ENCODE results near the gene CHAT.
"Not testable (repeated sequence)": the region's sequence is repeated elsewhere in the genome, so short reads cannot be mapped to it uniquely, and the experiment has no call there.

The CHAT gene

GRCh38 chr10:49654036-49654693, 40.3 kb downstream of the CHAT start:
- DNase-seq: no peak

DNA sequence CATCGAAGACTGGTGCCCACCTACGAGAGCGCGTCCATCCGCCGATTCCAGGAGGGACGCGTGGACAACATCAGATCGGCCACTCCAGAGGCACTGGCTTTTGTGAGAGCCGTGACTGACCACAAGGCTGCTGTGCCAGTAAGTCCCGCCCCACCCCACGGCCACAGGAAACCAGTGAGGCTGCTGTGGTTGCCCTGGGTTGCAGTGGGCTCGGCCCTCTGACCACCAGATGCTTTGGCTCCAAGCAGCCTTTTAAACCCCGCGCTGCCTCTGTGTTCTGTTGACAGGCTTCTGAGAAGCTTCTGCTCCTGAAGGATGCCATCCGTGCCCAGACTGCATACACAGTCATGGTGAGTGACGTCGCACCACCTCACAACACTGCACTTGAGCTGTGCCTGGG, 41.3 kb downstream of the CHAT start:
- no peak for DNase-seq

- DNase-seq: no peak
These were observed 43.1 kb downstream of the CHAT start for GRCh38 chr10:49656845-49657493.

DNA sequence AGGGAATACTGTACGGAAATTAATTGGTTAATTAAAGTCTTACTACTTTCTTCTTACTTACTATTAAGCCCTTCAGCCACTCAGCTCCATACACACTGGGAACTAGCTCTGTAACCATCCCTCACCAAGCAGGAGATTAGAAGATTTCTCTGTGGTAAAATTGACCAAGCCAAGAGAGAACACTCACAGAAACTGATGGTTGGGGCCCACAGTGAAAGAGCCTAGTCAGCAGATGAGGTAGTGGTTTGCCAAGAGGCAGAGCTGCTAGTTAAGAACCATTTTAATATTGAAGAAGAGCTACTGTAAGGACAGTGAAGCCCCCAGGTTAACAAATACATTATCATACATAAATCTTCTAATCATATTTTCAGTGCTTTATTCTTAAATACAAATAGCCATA, 43.8 kb downstream of the CHAT start:
- no peak for DNase-seq

DNA sequence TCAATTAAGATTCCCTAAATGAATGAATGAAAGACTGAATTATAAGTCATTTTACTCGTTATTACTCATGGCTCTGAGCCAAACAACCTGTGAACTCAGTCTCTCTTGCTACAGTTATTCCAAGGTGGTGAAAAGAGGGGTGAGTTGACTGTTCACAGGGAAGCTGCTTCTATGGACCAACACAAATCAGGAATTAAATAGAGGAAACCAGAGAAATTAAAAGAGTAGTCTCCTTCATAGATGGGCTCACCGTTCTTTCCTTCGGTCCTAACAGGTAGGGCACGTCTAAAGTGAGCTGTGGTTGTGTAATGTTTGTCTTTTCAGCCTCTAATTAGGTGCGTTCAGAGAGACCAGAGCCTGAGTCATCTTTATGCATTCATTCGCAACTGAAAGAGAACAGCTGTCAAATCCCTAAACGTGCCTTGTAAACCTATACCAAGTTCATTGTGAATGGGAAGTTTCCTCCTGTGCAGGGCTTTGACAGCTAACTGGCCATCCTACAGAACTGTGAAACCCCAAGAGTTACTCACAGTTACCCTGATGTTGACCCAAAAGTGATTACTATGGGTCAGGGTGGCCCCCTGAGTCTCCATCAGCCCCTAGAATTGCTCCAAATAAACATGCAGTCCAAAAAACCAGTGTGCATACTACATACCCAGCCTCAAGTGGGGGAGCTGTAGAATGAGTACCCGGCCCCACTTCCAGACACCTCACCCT, 47.5 kb downstream of the CHAT start:
- DNase-seq: no peak

- no peak for DNase-seq
These were observed 48.5 kb downstream of the CHAT start for GRCh38 chr10:49662169-49662830.

- no peak for DNase-seq
These were observed 49.8 kb downstream of the CHAT start for GRCh38 chr10:49663596-49663995.

DNA sequence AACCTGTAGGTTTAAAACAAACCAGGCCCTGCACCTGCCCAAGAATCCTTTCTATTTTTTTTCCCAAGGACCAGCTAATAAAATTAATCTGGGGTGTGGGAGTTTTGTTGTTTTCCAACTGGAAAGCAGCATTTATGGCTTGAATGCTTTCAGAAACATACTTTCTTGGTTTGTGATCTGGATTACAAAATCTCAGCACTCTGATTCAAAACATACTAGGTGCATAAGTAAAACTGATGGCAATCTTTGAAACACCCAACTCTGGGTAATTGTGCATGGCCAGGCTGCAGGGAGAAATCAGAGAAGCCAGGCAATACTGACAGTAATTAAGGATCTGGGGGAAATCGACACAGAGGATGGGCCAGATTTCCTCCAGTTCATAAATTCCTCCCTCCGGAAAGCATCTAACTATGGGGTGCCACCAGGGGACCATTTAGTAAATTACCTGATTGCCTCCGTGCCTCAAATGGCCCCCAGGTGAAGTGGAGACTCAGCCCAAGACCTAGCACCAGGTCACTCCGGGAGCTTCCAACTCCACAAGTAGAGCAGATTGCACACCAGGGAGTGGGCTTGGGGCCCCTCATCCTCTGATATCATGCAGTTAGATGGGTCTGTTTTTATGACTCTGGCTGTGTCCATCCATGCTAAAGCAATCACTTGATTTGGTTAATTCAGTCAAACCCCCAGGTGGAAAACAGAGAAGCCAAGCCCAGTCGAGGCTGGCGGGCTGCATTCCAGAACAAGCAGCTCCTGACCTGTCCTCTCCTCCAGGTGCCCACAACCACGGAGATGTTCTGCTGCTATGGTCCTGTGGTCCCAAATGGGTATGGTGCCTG, 50.4 kb downstream of the CHAT start:
- no peak for DNase-seq

DNA sequence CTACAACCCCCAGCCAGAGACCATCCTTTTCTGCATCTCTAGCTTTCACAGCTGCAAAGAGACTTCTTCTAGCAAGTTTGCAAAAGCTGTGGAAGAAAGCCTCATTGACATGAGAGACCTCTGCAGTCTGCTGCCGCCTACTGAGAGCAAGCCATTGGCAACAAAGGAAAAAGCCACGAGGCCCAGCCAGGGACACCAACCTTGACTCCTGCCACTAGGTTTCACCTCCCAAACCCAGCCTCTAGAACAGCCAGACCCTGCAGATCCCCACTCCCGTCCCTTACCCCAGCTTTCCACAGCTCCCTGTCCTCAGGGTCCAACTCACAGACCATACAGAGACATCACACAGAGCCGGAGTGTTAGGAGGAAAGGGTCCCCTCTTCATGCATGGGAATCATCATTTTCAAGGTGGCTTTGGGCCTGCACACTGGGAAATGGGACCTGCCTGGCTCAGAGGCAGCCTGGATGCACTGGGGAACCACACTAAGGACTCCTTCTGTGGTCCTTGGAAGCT, 51.1 kb downstream of the CHAT start:
- DNase-seq: no peak

DNA sequence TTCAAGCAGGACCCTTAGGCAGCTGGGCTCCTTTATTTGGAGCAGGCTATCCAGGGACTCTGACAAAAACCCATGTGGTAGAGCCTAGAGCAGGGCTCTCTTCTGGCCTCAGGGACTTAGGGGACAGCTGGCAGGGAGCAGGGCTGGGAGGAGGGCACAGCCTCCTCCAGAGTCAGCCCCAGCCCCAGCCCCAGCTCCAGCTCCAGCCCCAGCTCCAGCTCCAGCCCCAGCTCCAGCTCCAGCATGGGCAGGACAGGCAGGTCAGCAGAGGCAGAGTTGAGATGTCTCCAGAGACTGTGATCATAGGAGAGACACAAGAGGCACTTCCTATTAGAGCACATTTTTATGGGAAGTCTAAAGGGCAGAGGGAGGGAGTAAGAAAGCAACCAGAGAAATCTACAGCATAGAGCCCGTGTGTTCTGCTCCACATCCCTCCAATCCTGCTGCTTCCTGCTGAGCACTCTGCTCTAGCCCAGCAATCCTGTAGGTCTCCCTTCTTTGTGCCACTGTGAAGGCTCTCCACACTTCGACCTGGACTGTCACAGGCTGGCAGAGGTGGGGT, 52.3 kb downstream of the CHAT start:
- DNase-seq: no peak

DNA sequence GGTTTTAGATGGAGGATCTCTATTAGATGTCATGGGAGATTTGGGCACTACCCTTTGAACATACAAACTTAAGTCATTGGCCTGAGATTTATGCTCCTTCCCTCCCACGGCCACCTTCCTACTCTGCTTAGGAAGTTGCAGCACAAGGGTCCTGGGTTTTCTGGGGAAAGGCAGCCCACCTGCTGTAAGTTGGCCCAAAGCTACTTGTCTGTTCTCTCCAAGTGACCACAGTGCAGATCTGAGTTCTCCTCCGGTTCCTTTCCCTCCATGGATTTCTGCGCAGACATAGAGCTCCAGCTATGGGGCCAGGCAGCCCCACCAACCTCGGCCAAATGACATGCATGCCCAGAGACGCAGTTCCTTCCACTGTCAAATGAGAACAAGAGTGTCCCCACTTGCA, 52.8 kb downstream of the CHAT start:
- no peak for DNase-seq

- no peak for DNase-seq
These were observed 54.2 kb downstream of the CHAT start for GRCh38 chr10:49667991-49668390.

- no peak for DNase-seq
These were observed 54.8 kb downstream of the CHAT start for GRCh38 chr10:49668684-49669083.

DNA sequence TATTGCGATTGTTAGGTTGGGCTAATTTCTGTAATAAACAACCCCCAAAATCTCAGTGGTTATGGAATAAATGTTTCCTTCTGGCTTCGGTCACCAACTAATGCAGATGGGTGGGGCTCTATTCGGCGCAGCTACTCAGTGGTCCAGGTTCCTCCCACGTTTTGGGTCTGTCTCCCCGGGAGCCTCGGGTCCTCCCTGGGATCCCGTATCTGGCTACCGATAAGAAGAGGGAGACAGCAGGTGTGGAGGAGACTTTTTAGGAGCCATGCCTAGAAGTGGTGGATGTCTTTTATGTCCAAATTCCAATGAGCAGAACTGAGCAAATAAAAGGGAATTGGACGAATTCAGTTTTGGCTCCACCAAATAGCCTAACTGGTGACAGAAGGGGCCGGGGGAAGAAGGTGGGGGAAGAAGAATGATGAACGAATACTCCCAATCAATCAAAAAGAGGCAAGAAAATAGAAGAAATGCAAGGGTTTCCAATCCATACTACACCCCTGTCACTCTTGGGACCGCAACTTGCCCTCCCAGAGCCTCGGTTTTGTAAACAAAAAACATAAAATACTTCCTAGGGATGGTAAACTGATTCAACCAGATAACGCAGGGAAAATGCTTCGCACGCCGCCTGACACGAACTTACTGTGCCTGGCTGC, 65.1 kb downstream of the CHAT start:
- no peak for DNase-seq

DNA sequence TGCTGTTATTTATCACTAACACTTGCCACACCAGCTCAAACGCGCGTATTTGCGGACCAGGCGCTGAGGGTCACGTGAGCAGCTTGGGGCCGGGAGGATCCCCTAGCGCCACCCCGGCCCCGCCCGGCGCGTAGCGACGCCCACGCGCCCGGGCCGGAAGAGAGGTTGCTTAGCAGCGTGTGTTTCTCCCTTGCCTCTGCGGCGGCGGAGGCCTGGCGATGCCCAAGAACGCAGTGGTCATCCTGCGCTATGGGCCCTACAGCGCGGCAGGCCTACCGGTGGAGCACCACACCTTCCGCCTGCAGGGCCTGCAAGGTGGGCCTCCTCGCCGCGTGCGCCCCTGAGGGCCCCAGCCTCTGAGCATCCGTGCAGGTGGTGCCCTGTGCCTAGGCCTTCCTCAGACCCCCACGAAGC, 65.7 kb downstream of the CHAT start, which contains the start of gene C10orf53:
Gene C10orf53, plus strand, starts transcription at position 172 of the 414 bp plus-strand sequence. Its CDS starts 47 bp downstream, at position 219.
- no peak for DNase-seq

DNA sequence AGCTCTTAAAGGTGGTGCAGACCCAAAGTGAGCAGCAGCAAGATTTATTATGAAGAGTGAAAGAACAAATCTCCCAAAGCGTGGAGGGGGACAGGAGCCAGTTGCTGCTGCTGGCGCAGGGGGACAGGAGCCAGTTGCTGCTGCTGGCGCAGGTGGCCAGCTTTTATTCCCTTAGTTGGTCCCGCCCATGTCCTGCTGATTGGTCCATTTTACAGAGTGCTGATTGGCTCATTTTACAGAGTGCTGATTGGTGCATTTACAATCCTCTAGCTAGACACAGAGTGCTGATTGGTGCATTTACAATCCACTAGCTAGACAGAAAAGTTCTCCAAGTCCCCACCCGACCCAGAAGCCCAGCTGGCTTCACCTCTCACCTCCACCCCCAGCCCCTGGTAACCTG, 68.6 kb downstream of the CHAT start:
- DNase-seq: not testable (repeated sequence)

GRCh38 chr10:49682879-49683278, 69.0 kb downstream of the CHAT start:
- DNase-seq: no peak

DNA sequence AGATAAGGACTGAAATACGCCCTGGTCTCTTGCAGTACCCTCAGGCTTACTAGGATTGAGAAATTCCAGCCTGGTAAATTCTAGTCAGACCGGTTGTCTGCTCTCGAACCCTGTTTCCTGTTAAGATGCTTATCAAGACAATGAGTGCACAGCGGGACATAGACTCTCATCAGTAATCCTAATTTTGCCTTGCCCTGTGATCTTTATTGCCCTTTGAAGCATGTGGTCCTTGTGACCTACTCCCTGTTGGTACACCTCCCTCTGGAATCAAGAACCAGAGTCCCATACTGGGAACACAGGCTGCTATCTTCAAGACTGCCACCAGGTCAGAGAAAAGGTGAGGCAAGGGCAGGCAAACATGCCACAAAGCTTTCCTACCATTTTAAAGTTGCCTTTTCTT, 72.8 kb downstream of the CHAT start:
- DNase-seq: no peak

- no peak for DNase-seq
These were observed 74.5 kb downstream of the CHAT start for GRCh38 chr10:49688261-49688846.

DNA sequence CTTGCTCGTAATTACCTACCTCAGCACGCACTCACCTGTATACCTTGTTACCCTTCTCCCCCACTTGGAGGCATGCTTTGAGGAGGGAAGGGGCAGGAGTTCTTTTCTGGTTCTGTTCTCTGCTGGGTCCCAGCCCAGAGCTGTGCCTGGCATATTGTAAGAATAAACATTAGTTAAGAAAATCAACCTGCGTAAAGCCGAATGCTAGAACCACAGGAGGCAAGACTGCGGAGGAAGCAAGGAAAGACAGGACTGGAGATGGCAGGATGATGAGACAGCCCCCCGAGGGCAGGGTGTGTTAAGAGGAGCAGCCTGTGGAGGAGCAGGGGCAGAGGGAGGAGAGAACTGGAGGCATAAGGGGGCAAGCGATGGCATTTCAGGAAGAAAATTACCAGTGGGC, 75.1 kb downstream of the CHAT start:
- no peak for DNase-seq

GRCh38 chr10:49689882-49690510, 76.2 kb downstream of the CHAT start:
- no peak for DNase-seq

Data from NCI-H526 treated with DMSO at 0.1 percent for 48 hours (cell line).